HEK293 (cell line): ENCODE data around the gene PTPRK.

Experiments
- CTCF ChIA-PET: fragments of 350-600 bp; formaldehyde crosslinking; extraction: SDS; loops from one replicate; lab custom pipeline; 2021; ENCODE audit warnings: antibody characterized with exemption; lab: Yijun Ruan, JAX
- POLR2A ChIA-PET: fragments of 300-600 bp; formaldehyde crosslinking; extraction: SDS; loops from one replicate; lab custom pipeline; 2020; ENCODE audit warnings: antibody characterized with exemption, inconsistent platforms; lab: Yijun Ruan, JAX
- H3K27ac ChIP-seq: fragments of 200-500 bp; sonication (Bioruptor generic); 2 replicates; pipeline ENCODE4 v1.5.1; 2014; ENCODE audit warnings: low read depth, low read length, control low read depth, inconsistent platforms; ENCODE audit errors: extremely low read depth
- H3K36me3 ChIP-seq, 2 experiments: fragments of 200-500 bp in 1 of 2; sonication (Bioruptor generic) in 1 of 2; 1 replicate in 1 of 2; 2 replicates in 1 of 2; pipeline ENCODE4 v1.5.1; 2014 to 2017; ENCODE audit warnings: inconsistent platforms in 2 of 2, low read length in 2 of 2; ENCODE audit not compliant: control insufficient read depth in 2 of 2, insufficient read depth in 1 of 2
- H3K4me1 ChIP-seq: fragments of 200-500 bp; sonication (Bioruptor generic); 2 replicates; pipeline ENCODE4 v1.5.1; 2014; ENCODE audit warnings: mild to moderate bottlenecking, low read length, inconsistent platforms; ENCODE audit not compliant: control insufficient read depth, insufficient read depth
- H3K4me3 ChIP-seq: 2 replicates; pipeline ENCODE4 v1.5.1; 2011; ENCODE audit warnings: low read depth, mild to moderate bottlenecking, control low read depth, low read length, moderate library complexity
- H3K9me3 ChIP-seq: fragments of 200-500 bp; sonication (Bioruptor generic); 2 replicates; pipeline ENCODE4 v1.5.1; 2014; ENCODE audit warnings: low read depth, low read length, inconsistent platforms; ENCODE audit not compliant: control insufficient read depth, insufficient read depth
- GLI4 ChIP-seq: fragments of 450-650 bp; formaldehyde crosslinking; IDR thresholded peaks from 2 replicates; pipeline ENCODE4 v1.5.1; 2016; ENCODE audit warnings: missing biosample characterization, missing genetic modification characterization
- YY1 ChIP-seq: fragments of 450-650 bp; formaldehyde crosslinking; IDR thresholded peaks from 2 replicates; pipeline ENCODE4 v1.5.1; 2018; ENCODE audit warnings: missing biosample characterization, missing genetic modification characterization
- ZFP37 ChIP-seq: fragments of 450-650 bp; formaldehyde crosslinking; IDR thresholded peaks from 2 replicates; pipeline ENCODE4 v1.5.1; 2016; ENCODE audit warnings: missing biosample characterization, missing genetic modification characterization
- ZNF10 ChIP-seq: fragments of 450-650 bp; formaldehyde crosslinking; IDR thresholded peaks from 2 replicates; pipeline ENCODE4 v1.5.1; 2017; ENCODE audit warnings: missing biosample characterization, missing genetic modification characterization
- ZNF211 ChIP-seq: fragments of 450-650 bp; formaldehyde crosslinking; IDR thresholded peaks from 2 replicates; pipeline ENCODE4 v1.5.1; 2016; ENCODE audit warnings: low read depth, missing biosample characterization, missing genetic modification characterization
- ZNF23 ChIP-seq: fragments of 450-650 bp; formaldehyde crosslinking; IDR thresholded peaks from 2 replicates; pipeline ENCODE4 v1.5.1; 2016; ENCODE audit warnings: missing biosample characterization, missing genetic modification characterization, borderline replicate concordance
- ZNF302 ChIP-seq: fragments of 450-650 bp; formaldehyde crosslinking; IDR thresholded peaks from 2 replicates; pipeline ENCODE4 v1.5.1; 2016; ENCODE audit warnings: missing biosample characterization, missing genetic modification characterization, low read depth
- ZNF366 ChIP-seq: fragments of 450-650 bp; formaldehyde crosslinking; conservative IDR thresholded peaks from 2 replicates; pipeline ENCODE4 v1.5.1; 2016; ENCODE audit warnings: missing biosample characterization, missing genetic modification characterization
- ZNF37A ChIP-seq: fragments of 450-650 bp; IDR thresholded peaks from 2 replicates; pipeline ENCODE4 v1.5.1; 2018; ENCODE audit warnings: missing biosample characterization, missing genetic modification characterization
- ZNF600 ChIP-seq: fragments of 450-650 bp; formaldehyde crosslinking; IDR thresholded peaks from 2 replicates; pipeline ENCODE4 v1.5.1; 2016; ENCODE audit warnings: missing biosample characterization, missing genetic modification characterization
- ZNF701 ChIP-seq: fragments of 450-650 bp; formaldehyde crosslinking; IDR thresholded peaks from 2 replicates; pipeline ENCODE4 v1.5.1; 2016; ENCODE audit warnings: missing biosample characterization, missing genetic modification characterization
- ZNF747 ChIP-seq: fragments of 450-650 bp; formaldehyde crosslinking; IDR thresholded peaks from 2 replicates; pipeline ENCODE4 v1.5.1; 2016; ENCODE audit warnings: missing biosample characterization, missing genetic modification characterization
- ZNF776 ChIP-seq: fragments of 450-650 bp; formaldehyde crosslinking; IDR thresholded peaks from 2 replicates; pipeline ENCODE4 v1.5.0; 2017; ENCODE audit warnings: missing biosample characterization, missing genetic modification characterization, borderline replicate concordance
- ZNF777 ChIP-seq: fragments of 450-650 bp; formaldehyde crosslinking; IDR thresholded peaks from 2 replicates; pipeline ENCODE4 v1.5.1; 2017; ENCODE audit warnings: missing biosample characterization, missing genetic modification characterization, borderline replicate concordance
- ZNF843 ChIP-seq: fragments of 450-650 bp; formaldehyde crosslinking; IDR thresholded peaks from 2 replicates; pipeline ENCODE4 v1.5.1; 2016; ENCODE audit warnings: missing biosample characterization, missing genetic modification characterization
- ZSCAN16 ChIP-seq: fragments of 450-650 bp; formaldehyde crosslinking; IDR thresholded peaks from 2 replicates; pipeline ENCODE4 v1.5.1; 2016; ENCODE audit warnings: missing biosample characterization, missing genetic modification characterization
- TF ChIP-seq, protein P1 (sequence below): fragments of 450-650 bp; formaldehyde crosslinking; conservative IDR thresholded peaks from 2 replicates; pipeline ENCODE4 v1.5.1; 2016; ENCODE audit warnings: low read depth, missing biosample characterization, missing genetic modification characterization
- TF ChIP-seq, protein P2 (sequence below): fragments of 450-650 bp; formaldehyde crosslinking; IDR thresholded peaks from 2 replicates; pipeline ENCODE4 v1.5.1; 2016; ENCODE audit warnings: missing biosample characterization, missing genetic modification characterization
- TF ChIP-seq, protein P3 (sequence below): fragments of 450-650 bp; IDR thresholded peaks from 2 replicates; pipeline ENCODE4 v1.5.1; 2018; ENCODE audit warnings: missing biosample characterization, mild to moderate bottlenecking, missing genetic modification characterization
- TF ChIP-seq, protein P4 (sequence below): fragments of 450-650 bp; formaldehyde crosslinking; IDR thresholded peaks from 2 replicates; pipeline ENCODE4 v1.5.1; 2016; ENCODE audit warnings: missing biosample characterization, missing genetic modification characterization

The PTPRK gene

DNA sequence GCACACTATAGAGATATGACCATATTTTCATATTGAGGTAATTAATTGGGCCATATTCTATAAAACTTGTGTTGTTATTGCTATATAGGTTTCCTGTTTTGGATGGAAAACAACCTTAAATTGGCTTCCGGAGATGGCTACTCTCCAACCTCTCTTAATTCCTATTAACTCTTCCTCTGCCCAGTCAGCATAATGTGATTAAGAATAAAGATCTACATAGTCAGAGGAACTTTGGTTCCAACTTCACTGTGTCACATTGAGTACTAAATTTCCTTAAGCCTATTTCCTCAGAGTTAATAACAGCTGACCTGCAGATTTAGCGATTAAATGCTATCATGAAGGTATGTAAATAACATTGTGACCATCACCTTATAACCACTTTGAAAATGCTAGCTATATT, 67.7 kb downstream of the PTPRK start:
- TF ChIP-seq ZNF10: no peak
- no peak for TF ChIP-seq ZNF600 (tag by site-specific recombination)
- no peak for TF ChIP-seq ZNF843
- TF ChIP-seq ZNF366 (tag by site-specific recombination): no peak
- TF ChIP-seq ZSCAN16: no peak
- TF ChIP-seq ZNF211 (tag by site-specific recombination): no peak
- no peak for TF ChIP-seq GLI4 (tag by site-specific recombination)
- TF ChIP-seq ZNF701 (tag by site-specific recombination): no peak
- TF ChIP-seq, protein P1, sequence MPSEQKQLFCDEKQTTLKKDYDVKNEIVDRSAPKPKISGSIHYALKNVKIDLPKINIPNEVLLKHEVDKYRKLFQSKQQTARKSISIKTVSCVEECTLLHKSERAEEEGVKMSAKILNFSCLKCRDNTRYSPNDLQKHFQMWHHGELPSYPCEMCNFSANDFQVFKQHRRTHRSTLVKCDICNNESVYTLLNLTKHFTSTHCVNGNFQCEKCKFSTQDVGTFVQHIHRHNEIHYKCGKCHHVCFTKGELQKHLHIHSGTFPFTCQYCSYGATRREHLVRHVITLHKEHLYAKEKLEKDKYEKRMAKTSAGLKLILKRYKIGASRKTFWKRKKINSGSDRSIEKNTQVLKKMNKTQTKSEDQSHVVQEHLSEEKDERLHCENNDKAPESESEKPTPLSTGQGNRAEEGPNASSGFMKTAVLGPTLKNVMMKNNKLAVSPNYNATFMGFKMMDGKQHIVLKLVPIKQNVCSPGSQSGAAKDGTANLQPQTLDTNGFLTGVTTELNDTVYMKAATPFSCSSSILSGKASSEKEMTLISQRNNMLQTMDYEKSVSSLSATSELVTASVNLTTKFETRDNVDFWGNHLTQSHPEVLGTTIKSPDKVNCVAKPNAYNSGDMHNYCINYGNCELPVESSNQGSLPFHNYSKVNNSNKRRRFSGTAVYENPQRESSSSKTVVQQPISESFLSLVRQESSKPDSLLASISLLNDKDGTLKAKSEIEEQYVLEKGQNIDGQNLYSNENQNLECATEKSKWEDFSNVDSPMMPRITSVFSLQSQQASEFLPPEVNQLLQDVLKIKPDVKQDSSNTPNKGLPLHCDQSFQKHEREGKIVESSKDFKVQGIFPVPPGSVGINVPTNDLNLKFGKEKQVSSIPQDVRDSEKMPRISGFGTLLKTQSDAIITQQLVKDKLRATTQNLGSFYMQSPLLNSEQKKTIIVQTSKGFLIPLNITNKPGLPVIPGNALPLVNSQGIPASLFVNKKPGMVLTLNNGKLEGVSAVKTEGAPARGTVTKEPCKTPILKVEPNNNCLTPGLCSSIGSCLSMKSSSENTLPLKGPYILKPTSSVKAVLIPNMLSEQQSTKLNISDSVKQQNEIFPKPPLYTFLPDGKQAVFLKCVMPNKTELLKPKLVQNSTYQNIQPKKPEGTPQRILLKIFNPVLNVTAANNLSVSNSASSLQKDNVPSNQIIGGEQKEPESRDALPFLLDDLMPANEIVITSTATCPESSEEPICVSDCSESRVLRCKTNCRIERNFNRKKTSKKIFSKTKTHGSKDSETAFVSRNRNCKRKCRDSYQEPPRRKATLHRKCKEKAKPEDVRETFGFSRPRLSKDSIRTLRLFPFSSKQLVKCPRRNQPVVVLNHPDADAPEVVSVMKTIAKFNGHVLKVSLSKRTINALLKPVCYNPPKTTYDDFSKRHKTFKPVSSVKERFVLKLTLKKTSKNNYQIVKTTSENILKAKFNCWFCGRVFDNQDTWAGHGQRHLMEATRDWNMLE (tag by site-specific recombination): no peak
- no peak for TF ChIP-seq ZFP37
- TF ChIP-seq, protein P2, sequence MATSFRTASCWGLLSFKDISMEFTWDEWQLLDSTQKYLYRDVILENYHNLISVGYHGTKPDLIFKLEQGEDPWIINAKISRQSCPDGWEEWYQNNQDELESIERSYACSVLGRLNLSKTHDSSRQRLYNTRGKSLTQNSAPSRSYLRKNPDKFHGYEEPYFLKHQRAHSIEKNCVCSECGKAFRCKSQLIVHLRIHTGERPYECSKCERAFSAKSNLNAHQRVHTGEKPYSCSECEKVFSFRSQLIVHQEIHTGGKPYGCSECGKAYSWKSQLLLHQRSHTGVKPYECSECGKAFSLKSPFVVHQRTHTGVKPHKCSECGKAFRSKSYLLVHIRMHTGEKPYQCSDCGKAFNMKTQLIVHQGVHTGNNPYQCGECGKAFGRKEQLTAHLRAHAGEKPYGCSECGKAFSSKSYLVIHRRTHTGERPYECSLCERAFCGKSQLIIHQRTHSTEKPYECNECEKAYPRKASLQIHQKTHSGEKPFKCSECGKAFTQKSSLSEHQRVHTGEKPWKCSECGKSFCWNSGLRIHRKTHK (tag by site-specific recombination): no peak
- TF ChIP-seq YY1 (tag by site-specific recombination): no peak
- TF ChIP-seq ZNF747: no peak
- TF ChIP-seq ZNF776: no peak
- TF ChIP-seq, protein P3, sequence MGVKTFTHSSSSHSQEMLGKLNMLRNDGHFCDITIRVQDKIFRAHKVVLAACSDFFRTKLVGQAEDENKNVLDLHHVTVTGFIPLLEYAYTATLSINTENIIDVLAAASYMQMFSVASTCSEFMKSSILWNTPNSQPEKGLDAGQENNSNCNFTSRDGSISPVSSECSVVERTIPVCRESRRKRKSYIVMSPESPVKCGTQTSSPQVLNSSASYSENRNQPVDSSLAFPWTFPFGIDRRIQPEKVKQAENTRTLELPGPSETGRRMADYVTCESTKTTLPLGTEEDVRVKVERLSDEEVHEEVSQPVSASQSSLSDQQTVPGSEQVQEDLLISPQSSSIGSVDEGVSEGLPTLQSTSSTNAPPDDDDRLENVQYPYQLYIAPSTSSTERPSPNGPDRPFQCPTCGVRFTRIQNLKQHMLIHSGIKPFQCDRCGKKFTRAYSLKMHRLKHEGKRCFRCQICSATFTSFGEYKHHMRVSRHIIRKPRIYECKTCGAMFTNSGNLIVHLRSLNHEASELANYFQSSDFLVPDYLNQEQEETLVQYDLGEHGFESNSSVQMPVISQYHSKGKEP (tag by site-specific recombination): no peak
- no peak for TF ChIP-seq ZNF777 (tag by site-specific recombination)
- TF ChIP-seq, protein P4, sequence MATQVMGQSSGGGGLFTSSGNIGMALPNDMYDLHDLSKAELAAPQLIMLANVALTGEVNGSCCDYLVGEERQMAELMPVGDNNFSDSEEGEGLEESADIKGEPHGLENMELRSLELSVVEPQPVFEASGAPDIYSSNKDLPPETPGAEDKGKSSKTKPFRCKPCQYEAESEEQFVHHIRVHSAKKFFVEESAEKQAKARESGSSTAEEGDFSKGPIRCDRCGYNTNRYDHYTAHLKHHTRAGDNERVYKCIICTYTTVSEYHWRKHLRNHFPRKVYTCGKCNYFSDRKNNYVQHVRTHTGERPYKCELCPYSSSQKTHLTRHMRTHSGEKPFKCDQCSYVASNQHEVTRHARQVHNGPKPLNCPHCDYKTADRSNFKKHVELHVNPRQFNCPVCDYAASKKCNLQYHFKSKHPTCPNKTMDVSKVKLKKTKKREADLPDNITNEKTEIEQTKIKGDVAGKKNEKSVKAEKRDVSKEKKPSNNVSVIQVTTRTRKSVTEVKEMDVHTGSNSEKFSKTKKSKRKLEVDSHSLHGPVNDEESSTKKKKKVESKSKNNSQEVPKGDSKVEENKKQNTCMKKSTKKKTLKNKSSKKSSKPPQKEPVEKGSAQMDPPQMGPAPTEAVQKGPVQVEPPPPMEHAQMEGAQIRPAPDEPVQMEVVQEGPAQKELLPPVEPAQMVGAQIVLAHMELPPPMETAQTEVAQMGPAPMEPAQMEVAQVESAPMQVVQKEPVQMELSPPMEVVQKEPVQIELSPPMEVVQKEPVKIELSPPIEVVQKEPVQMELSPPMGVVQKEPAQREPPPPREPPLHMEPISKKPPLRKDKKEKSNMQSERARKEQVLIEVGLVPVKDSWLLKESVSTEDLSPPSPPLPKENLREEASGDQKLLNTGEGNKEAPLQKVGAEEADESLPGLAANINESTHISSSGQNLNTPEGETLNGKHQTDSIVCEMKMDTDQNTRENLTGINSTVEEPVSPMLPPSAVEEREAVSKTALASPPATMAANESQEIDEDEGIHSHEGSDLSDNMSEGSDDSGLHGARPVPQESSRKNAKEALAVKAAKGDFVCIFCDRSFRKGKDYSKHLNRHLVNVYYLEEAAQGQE: no peak
- TF ChIP-seq ZNF23 (tag by site-specific recombination): no peak
- no peak for TF ChIP-seq ZNF37A (tag by site-specific recombination)
- no peak for TF ChIP-seq ZNF302
- CTCF ChIA-PET: no interaction called here
- Histone ChIP-seq H3K4me1 (0 out of 2 replicates have a peak, but pooled peaks cover 2% of the 10 kb centered on the region), H3K27ac (no peak overlapping the region), H3K4me3 (no peak overlapping the region), H3K36me3 (no peaks in the 10 kb centered on the region), H3K9me3 (no peaks in the 10 kb centered on the region)
- POLR2A ChIA-PET: no interaction called here
